ENCODE results near the gene NLRP9. TPM values are rescaled to one million over a fixed set of nuclear protein-coding genes. Genes with fewer than 3 reads are reported as not detected.

Gene NLRP9
- total RNA-seq, 2 experiments from 2014 or later: not detected

DNA sequence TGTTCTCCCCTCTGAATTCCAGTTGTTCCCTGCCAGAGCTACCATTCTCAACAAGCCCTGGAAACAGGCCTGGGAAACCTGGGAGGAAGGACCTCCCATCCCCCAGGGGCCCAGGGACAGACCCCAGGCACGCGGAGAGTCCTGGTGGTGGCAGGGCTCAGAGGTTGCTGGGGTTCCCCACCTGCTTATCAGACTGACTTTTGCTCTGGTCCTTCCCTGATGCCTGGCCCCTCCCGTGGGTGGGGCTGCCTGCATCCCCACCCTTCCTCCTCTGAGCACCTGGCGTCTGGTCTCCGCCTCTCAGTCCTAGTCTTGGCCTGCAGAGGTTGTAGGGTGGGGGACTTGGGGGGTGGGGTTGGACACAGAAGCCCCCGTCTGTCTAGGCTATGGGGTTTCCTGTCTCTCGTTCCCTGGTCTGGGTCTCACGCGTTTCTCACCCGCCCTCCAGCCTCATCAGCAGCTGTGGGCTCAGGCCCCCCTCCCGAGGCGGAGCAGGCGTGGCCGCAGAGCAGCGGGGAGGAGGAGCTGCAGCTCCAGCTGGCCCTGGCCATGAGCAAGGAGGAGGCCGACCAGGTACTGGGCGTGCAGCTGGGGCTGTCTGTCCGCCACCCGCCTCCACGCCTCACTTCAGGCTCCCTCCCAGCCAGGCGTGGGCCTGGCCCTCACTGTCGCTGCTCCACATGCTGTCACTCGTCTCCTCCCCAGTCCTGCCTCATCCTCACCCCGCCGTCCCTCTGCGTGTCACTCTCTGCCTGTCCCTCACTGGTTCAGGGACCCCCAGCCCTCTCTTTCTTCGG, 49.6 kb downstream of the NLRP9 start:
- H3K27me3 Mint-ChIP-seq: no peaks in the 10 kb centered on the region
- POLR2A ChIA-PET: no interaction called here
- TF ChIP-seq, protein P1, sequence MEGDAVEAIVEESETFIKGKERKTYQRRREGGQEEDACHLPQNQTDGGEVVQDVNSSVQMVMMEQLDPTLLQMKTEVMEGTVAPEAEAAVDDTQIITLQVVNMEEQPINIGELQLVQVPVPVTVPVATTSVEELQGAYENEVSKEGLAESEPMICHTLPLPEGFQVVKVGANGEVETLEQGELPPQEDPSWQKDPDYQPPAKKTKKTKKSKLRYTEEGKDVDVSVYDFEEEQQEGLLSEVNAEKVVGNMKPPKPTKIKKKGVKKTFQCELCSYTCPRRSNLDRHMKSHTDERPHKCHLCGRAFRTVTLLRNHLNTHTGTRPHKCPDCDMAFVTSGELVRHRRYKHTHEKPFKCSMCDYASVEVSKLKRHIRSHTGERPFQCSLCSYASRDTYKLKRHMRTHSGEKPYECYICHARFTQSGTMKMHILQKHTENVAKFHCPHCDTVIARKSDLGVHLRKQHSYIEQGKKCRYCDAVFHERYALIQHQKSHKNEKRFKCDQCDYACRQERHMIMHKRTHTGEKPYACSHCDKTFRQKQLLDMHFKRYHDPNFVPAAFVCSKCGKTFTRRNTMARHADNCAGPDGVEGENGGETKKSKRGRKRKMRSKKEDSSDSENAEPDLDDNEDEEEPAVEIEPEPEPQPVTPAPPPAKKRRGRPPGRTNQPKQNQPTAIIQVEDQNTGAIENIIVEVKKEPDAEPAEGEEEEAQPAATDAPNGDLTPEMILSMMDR (IDR thresholded peaks at IDR 0.05): no peak
- H3K4me3 Mint-ChIP-seq: no peak overlapping the region
- H3K36me3 Mint-ChIP-seq (ENCODE audit: low read depth): peaks cover 9% of the 10 kb centered on the region
- CTCF ChIA-PET: interaction anchor here (1.0 kb wide), 1 partner anchor 15 kb away, joined by 3 read pairs; no protein-coding TSS in a partner anchor
- ATAC-seq (no peak), DNase-seq (no peak)
- H3K4me1 Mint-ChIP-seq (ENCODE audit: low read depth): peaks cover 9% of the 10 kb centered on the region
- no peaks in the 10 kb centered on the region for H3K9me3 Mint-ChIP-seq
- no peak overlapping the region for H3K27ac Mint-ChIP-seq
- intact Hi-C loops (cut with micrococcal nuclease): no loop called here

DNA sequence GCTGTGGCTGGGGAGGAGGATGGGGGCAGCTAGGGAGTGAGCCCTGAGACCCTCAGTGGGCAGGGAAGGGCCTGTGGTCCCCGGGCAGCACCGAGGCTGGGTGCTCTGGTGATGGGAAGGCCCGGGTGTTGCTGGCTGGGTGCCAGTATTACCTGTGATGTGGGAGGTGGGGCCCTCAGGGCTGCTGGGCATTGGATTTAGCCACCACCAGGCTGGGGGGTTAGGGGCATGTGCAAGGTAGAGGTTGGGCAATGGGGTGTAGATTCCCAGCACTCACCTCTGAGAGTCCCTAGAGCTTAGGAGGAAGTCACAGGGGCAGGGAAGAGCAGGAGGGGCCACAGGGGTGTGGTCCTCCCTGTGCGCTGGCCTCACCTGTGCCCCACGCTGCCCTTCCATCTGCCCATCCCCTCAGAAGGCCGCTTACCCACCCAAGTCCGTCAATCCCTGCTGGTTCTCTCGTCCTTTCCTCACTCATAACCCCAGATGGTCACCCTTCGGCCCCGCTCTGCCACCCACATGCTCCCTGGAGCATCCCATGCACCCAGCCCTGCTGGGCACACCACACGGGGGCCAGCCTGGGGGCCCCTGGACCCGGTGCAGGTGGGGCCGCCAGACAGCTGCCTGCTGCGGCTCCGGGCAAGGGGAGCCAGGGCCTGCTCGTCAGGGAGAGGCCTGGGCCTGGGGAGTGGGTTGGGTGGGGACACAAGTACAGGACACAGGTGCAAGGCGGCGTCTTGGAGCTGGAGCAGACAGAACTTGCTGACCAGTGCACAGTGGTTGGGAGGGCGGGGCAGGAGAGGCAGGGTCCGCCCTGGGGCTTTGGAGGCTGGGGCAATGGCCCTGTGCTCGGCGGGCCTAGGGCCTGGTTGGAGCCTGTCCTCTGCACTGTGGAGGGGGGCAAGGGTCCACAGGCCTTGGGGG, 50.7 kb downstream of the NLRP9 start:
- H3K27ac Mint-ChIP-seq: no peak overlapping the region
- no peak for ATAC-seq
- ChIA-PET POLR2A (no interaction called here), CTCF (no interaction called here)
- no peak for DNase-seq
- H3K4me3 Mint-ChIP-seq: no peak overlapping the region
- H3K27me3 Mint-ChIP-seq: no peaks in the 10 kb centered on the region
- no peaks in the 10 kb centered on the region for H3K9me3 Mint-ChIP-seq
- TF ChIP-seq, protein P1 (IDR thresholded peaks at IDR 0.05): no peak
- H3K36me3 Mint-ChIP-seq (ENCODE audit: low read depth): peaks cover 6% of the 10 kb centered on the region
- intact Hi-C loops (cut with micrococcal nuclease): no loop called here
- H3K4me1 Mint-ChIP-seq (ENCODE audit: low read depth): peaks cover 11% of the 10 kb centered on the region

DNA sequence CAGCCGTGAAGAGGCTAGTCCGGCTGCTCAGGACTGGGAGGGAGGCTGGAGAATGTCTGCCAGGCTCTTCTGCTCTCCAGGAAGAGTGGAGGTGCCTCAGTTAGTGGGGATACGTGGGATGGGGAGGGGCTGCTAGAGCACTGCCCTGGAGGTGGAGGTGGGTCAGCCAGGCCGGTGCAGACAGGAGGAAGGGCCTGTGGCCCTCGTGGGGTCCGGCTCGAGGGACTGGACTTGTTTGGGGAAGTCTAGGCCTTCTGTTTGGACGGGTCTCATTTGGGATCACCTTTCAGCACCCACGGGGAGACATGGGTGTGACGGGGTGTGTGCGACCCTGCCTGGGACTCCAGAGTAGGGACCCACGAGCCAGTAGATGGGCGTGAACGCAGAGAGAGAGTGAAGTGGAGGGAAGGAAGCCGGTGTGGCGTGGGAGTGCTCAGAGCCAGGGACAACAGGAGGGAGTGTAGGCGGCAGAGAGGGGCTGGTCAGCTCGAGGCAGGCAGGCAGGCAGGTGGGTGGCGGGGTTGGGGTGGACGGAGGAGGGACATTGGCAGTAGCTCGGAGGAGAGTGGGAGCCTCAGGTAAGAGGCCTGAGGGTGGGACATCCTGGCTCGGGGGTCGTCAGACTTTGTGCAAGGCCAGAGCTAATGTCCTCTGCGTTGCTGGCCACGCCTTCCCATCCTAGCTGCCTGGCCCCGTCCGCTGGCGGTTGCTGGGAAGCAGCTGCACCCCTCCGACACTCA, 51.7 kb downstream of the NLRP9 start:
- no peaks in the 10 kb centered on the region for H3K27me3 Mint-ChIP-seq
- H3K9me3 Mint-ChIP-seq: no peaks in the 10 kb centered on the region
- H3K27ac Mint-ChIP-seq: no peak overlapping the region
- peaks cover 8% of the 10 kb centered on the region for H3K36me3 Mint-ChIP-seq (ENCODE audit: low read depth)
- no peak overlapping the region for H3K4me3 Mint-ChIP-seq
- TF ChIP-seq, protein P1 (IDR thresholded peaks at IDR 0.05): no peak
- ChIA-PET CTCF (no interaction called here), POLR2A (no interaction called here)
- peaks cover 11% of the 10 kb centered on the region for H3K4me1 Mint-ChIP-seq (ENCODE audit: low read depth)
- ATAC-seq (no peak), DNase-seq (no peak)
- intact Hi-C loops (cut with micrococcal nuclease): no loop called here

DNA sequence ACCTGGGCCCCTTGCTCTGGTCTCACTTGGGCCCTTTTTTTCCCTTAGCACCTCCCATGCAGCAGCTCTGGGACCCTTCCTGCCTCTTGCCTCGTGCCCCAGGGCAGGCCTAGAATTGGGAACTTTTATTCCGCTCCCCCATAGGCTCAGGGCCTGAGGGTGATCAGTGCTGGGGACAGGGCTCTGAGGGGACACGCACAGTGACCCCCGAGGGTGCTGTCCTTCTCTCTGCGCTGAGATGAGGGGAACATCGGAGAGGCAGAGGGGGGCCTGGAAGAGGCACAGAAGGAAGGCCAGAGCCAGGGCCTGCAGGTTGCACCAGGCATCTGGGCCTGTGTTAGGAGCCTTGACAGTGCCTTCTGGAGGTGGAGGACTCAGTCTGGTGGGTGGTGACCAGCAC, 52.4 kb downstream of the NLRP9 start:
- intact Hi-C loops (cut with micrococcal nuclease): no loop called here
- Mint-ChIP-seq H3K9me3 (no peaks in the 10 kb centered on the region), H3K4me3 (no peak overlapping the region), H3K27ac (no peak overlapping the region), H3K36me3 (ENCODE audit: low read depth) (peaks cover 9% of the 10 kb centered on the region), H3K4me1 (ENCODE audit: low read depth) (peaks cover 11% of the 10 kb centered on the region), H3K27me3 (no peaks in the 10 kb centered on the region)
- ChIA-PET CTCF (no interaction called here), POLR2A (no interaction called here)
- TF ChIP-seq, protein P1 (IDR thresholded peaks at IDR 0.05): no peak
- no peak for ATAC-seq
- no peak for DNase-seq

All from activated CD8-positive, alpha-beta T cell treated with anti-CD3 and anti-CD28 coated beads for 36 hours (primary cell).